HG02973 (cell line): ENCODE data around the gene CFAP298.

Experiments used
- ATAC-seq: cut with Tn5 transposase; IDR thresholded peaks from one replicate; pipeline ENCODE4 v1.9.1; 2021; ENCODE audit warnings: moderate library complexity; ENCODE audit not compliant: unreplicated experiment

Gene CFAP298

DNA sequence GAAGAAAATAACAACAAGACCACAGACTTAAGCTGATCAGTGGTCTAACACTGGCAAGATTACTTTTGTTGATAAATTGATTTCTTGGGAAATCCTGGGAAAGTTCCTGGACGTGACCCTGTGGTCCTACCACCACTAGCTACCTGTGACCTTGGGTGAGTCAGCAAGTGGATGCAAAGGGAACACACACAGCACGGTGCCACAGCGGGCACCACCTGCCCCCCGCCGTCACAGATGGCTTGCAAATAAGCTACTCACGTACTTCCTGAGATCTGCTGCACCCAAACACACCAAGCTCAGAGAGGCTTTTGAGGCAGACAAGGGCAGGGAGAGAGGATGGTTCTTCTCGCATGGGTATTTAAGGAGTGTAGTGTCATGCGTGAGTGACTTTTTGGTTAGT, 12.7 kb downstream of the CFAP298 start:
- no peak for ATAC-seq

DNA sequence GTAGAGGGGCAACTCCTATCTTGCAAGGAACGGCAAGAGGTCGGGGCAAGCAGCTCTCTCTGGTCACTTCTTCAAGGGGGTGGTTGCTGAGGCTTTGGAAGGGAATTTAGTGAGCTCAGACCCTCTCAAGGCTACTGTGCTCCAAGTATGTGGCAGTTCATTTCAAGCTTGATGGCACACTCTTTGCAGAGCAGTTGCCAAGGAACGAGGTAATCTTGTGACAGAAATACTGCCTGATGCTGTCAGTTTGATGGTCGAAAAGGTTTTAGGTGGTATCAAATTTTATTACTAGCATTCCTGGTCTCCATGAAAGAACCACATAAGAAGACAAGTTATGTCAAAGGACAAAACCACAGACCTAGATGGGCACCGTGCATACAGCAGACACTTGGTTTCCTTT, 13.1 kb downstream of the CFAP298 start:
- ATAC-seq, result no peak

DNA sequence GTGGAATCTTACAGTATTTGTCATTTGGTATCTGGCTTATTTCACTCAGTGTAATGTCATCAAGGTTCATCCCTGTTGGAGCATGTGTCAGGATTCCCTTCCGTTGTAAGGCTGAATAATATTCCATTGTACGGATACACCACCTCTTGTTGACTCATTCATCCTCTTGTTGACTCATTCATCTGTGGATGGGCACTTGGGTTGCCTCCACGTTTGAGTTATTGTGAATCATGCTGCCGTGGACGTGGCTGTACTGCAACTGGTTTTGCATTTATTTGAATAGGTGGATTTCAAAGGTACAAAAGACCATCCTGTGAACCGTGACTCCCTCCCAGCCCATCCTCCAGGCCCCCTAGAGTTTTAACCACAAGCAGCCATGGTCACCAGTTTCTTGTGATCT, 15.0 kb downstream of the CFAP298 start:
- ATAC-seq, result no peak

GRCh38 chr21:32595431-32595830, 16.7 kb downstream of the CFAP298 start:
- ATAC-seq, result no peak

DNA sequence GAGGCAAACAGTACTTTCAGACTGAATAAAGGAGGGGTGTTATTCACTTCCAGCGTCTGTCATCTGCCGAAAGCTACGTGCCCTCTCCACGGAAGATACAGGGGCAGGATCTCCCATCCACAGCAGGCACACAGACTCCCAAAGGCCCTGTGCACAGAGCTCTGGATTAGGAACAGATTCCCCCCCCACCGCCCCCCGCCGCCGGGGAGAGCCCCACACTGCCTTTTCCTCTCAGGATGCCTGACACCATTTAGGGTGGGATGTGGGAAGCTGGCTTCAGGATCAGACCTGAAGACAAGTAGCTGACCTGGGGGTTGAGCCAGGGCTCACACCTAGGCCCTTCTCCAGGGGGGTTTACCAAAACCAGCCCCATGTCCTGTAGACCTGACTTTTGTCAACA, 18.5 kb downstream of the CFAP298 start:
- no peak for ATAC-seq

GRCh38 chr21:32592929-32593502, 19.2 kb downstream of the CFAP298 start:
- no peak for ATAC-seq

DNA sequence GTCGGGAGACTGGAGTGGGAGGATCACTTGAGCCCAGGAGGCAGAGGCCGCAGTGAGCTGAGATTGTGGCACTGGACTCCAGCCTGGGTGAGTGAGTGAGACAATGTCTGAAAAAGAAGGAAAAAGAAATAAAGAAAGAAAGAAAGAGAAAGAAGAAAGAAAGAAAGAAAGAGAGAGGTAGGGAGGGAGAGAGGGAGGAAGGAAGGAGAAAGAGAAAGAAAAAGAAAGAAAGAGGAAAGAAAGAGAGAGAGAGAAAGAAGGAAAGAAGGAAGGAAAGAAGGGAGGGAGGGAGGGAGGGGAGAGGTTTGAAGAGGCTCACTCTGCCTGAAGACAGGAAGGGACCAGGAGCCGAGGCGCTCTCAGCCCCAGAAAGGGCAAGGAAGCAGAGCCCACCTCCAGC, 22.0 kb downstream of the CFAP298 start:
- ATAC-seq, result no peak

DNA sequence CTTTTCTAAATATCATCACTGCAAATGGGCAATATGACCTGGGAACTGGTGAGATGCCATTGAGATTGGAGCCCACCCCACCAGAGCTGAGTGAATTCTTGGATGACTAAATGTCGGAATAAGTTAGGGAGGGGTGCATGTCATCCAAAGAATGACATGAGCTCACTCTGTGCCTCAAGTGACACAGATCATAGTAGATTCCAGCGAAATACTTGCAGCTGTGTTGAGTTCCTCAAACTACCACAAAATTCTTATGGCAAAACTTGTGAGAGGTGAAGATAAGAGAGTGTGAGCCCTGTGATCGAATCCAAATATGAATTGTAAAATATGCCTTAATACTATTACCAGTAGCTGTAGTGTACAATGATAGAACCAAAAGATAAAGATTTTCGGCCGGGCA, 24.5 kb downstream of the CFAP298 start:
- ATAC-seq, result no peak

DNA sequence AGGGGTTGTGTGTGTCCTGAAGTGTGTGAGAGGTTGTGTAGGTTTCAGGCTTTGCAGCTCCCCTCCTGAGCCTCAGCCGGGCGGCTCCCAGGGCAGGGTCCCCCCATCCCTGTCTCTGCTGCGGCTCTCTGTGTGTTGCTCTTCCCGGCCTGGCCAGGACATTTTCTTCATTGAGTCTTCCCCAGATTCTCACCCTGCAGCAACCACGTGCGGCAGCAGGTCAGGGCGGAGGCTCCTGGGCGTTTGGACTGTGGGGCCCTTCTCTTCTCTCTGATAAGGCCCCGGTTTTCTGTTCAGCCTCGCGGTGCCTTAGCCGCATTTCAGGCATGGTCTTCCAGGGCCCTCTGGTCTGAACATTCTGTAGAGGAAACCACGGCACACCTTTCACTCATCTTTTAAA, 25.1 kb downstream of the CFAP298 start:
- ATAC-seq, result no peak

GRCh38 chr21:32585970-32586369, 26.2 kb downstream of the CFAP298 start:
- ATAC-seq, result no peak

DNA sequence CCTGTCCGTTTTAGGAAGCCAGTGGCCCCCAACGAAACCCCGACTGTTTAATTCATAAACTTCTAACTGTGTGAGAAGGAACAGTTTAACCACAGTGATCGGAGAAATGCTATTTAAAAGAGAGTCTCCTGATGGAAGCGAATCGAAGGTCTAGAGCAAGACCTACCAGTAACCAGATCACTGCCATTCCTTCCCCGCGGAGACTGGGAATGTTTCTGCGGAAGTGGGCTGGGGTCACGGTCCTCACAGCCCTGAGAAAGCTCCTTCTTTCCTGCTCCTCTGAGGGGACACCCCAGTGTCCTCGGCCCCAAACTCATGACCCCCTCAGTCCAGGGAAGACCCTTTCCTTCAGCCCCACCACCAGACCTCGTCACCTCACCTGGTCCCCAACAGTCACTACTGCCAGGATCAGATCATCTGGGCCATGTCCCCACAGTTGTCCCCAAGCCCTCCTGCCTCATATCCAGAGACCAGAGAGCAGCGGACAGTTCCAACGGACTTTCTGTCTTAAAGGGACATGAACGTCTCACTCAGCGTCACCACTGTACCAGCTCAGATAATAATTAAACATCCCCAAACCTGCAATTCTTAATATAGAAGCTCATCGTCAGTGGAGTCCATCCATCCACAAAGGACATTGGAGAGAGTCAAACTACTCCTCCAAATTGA, 27.0 kb downstream of the CFAP298 start, which contains the start of gene TCP10L:
Gene TCP10L, minus strand, starts transcription at position 482 of the 669 bp plus-strand sequence. CDS start 1,219 bp downstream, outside the sequence.
- ATAC-seq, result no peak

GRCh38 chr21:32584472-32584871, 27.7 kb downstream of the CFAP298 start:
- ATAC-seq, result no peak

GRCh38 chr21:32581732-32582131, 30.4 kb downstream of the CFAP298 start:
- no peak for ATAC-seq

DNA sequence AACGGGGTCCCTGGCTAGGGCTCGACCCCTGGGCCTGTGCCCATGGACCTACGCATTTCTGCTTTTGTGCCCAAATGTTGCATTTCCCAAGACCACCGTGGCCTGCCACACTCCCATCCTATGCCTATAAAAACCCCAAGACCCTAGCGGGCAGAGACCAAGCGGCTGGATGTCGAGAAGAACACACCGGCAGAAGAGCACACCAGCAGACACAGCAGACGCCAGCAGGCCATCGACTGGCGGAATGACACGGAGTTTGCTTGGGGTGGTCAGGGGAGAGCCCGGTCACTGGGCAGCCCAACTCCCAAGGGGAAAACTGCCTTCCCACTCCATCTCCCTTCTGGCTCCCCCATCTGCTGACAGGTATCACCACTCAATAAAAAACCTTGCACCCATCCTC, 31.2 kb downstream of the CFAP298 start:
- ATAC-seq, result no peak

DNA sequence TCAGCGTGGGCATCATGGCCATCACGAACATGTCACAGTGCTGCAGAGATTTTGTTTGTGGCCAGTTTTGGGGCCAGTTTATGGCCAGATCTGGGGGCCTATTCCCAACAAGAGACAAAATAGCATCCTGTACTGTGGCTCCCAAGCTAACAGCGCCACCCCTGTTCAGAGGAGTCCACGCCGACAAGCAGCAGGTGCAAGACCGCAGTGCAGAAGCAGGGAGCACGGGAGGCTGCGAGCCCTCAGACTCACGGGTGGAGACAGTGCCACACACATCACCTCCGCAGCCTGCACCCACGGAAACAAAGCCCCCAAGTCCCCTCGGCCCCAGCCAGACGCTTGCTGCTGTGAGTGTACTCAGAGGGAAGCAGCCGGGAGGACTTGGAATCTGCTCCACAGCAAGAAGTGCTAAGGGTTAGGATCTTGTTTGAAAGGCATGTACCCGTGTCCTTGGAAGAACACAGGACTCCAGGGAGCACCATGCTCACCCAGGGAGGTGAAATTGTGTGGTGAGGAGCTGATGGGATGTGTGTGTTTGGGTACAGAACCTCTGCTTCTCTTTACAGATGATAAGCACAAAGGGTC, 34.0 kb downstream of the CFAP298 start:
- ATAC-seq, result no peak

DNA sequence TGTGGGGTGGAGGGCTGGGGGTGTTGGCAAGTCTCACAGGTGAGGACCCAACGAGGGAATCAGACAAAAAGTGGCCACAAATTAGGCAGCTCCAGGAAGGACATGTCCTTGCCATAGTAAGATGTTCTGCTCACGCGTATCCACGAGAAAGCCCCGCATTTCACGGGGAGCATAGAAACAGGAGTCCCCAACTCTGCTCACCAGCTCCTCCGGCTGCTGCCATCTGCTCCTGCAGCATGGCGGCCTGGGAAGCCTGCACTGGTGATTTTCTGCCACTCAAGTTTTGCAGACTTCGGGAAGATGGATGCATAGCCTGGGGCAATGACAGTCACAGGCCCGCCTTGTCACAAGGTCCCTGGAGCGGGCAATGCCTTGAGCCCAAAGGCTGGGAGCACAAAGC, 36.2 kb downstream of the CFAP298 start:
- no peak for ATAC-seq

DNA sequence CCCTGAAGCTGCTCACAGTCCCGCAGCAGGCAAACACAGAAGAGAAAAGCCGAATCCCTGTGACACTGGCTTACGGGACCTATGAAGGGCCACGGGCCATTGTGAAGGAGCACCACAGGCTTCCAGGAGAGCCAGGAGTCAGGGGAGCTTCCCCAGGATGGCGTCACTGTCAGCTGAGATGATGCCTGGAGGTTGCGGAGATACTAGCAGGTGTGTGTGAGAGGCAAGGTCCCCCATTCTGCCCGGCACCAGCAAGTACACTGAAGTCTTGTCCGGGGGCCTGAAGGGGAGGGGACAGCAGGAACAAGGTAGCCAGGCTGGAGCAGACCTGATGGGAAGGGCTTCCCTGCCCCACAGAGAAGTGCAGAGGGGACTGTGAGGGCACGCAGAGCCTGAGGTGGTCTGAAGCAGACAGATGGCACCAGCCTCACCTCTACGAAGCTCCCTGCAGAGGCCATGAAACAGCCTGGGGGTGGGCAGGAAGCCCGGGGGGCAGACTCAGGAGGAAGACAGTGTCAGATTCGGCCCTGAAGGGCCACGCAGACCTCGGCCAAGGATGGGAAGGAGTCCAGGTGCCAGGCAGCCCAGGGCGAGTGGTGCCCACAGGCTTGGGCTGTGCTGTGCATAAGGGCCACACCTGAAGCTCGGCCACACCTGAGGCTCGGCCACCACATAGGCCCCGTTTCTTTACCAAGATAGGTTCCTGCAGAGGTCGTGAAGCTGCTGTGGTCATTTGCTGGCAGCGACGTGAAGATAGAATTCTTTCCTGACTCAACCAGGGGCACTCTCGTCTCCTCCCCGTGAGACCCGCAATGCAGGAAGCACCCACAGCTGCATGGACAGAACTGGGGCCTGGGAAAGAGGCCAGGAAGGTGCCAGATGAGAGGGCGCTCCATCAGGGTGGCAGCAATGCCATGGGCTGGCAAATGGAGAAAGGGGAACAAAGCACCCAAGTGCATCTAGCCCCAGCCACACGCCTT, 36.9 kb downstream of the CFAP298 start:
- ATAC-seq, result no peak

- ATAC-seq, result no peak
Measured at GRCh38 chr21:32572574-32573420, 39.4 kb downstream of the CFAP298 start.

GRCh38 chr21:32570456-32570855, 41.7 kb downstream of the CFAP298 start:
- no peak for ATAC-seq
